ENCODE results near the gene UBAP2.
"Not testable (repeated sequence)": the region's sequence is repeated elsewhere in the genome, so short reads cannot be mapped to it uniquely, and the experiment has no call there.

UBAP2 gene

DNA sequence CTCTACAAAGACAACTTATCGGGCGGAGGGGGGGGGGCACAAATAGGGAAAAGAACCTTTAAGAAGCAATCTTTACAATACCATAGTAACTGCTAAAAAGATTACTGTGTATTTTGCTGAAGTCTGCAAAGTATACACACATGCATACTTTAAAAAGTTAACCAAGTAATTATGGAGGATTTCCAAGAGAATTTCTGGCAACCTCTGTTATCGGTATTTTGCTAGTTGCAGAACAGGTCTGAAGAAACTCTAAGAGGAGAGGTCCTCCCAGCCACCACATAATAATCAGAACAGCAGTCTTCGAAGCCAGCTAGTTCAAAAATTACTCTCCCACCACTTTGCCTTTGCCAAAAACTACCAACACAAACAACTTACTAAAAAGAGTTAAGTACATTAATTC, 56.1 kb downstream of the UBAP2 start:
- in situ Hi-C loops (cut with MboI; ENCODE audit: low sequenced_read_pairs), result no loop called here

DNA sequence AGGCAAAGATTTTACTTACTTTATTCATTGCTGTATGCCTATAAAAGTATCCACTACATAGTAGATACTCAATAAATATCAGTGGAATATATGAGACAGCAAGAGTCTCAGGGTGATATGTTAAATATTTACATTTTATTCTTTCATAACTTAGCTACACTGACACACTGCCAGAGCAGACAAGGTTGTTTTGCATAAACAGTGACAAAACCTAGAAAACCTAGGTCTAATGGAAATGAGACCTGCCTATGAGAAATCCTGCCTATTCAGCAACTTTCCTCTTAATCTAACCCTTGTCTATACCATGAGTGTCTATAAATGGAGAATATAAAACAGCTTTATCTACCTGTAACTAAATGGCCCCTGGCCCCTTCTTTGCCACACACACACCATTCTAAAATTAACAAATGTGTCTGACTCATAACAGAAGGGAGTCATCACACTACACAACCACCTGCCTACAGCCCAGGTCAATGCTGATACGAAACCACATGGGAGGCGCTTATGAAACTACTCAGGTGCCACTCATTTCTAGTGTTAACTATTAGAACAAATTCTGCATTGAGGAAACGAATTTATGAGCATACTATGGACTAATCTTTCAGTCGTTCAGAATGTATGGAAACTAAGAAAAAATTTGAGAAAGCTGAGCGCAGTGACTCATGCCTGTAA, 60.3 kb downstream of the UBAP2 start:
- in situ Hi-C loops (cut with MboI; ENCODE audit: low sequenced_read_pairs), result no loop called here

DNA sequence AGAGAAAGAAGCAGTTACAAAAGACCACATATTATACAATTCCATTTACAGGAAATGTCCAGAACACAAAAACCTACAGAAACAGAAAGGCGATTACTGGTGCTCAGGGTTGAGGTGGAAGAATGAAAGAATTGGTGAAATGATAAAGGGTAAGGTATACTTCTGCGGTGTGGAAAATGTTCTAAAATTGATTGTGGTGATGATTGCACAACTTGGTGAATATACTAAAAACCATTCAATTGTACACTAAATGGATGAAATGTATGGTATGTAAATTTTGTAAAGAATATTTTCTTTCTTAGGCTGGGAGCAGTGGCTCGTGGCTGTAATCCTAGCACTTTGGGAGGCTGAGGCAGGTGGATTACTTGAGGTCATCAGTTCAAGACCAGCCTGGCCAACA, 72.3 kb downstream of the UBAP2 start:
- in situ Hi-C loops (cut with MboI; ENCODE audit: low sequenced_read_pairs), result no loop called here

DNA sequence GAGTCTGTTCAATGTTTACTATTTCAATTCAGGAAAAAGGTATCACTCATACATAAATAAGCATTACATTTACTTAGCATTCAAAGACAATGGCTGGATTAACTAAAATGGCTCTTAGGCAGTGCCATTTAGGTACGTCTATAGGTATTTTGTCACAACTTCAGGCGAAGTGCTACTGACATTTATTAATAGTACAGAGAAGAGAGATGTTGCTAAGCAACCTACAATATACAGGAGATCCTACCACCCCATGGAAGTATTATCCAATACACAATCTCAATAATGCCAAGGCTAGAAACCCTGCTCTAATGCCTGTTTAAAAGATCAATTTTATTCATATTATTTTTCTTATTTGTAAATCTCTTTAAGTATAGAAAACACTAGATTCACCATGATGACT, 76.0 kb downstream of the UBAP2 start:
- in situ Hi-C loops (cut with MboI; ENCODE audit: low sequenced_read_pairs), result no loop called here

DNA sequence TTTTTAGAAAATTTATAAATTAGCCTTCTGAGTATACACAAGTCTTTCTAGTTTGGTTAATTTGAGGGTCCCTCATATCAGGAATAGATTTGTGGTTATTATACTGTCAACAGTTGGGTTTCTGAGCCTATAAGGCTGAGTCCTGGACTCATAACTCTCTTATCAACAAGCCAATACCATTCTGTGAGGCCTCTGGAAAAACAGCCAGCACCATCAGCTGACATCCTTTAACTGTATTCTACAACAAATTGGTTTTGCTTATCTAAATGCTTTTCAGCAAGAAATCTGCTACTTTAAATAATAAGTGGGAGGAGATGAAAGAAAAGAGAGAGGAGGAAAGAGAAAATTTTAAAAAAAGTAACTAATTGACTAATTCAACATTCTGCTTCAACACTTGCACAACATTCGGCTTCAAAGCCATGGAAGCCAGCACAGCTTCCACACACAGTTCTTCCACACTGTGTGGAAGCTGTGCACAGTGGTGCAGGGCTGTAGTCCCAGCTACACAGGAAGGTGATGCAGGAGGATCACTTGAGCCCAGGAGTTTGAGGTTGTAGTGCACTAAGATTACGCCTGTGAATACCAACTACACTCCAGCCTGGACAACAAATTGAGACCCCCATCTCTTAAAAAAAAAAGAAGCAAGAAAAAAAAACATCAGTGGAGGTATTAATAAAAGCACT, 84.5 kb downstream of the UBAP2 start:
- in situ Hi-C loops (cut with MboI; ENCODE audit: low sequenced_read_pairs), result no loop called here

DNA sequence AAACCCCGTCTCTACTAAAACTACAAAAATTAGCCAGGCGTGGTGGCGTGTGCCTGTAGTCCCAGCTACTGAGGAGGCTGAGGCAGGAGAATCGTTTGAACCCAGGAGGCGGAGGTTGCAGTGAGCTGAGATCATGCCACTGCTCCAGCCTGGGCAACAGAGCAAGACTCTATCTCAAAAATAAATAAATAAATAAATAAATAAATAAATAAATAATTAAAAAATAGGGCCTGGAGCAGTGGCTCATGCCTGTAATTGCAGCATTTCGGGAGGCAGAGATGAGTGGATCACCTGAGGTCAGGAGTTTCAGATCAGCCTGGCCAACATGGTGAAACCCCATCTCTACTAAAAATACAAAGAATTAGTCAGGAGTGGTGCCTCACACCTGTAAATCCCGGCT, 86.2 kb downstream of the UBAP2 start:
- in situ Hi-C loops (cut with MboI; ENCODE audit: low sequenced_read_pairs), result not testable (repeated sequence)

DNA sequence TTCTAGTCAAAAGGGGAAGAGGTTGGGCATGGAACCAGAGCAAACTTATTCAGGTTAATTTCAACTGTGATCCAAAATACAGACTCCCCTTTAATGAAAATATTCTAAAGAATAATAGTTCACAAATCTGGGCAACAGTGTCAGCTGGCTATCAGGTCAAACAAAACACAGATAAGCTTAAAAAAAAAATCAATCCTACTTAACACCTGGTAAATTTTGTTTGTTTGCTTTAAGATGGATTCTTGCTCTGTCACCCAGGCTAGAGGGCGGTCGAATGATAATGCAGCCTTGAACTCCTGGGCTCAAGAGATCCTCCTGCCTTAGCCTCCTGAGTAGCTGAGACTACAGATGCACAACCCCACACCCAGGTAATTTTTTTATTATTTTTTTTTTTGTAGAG, 89.0 kb downstream of the UBAP2 start:
- in situ Hi-C loops (cut with MboI; ENCODE audit: low sequenced_read_pairs), result no loop called here

DNA sequence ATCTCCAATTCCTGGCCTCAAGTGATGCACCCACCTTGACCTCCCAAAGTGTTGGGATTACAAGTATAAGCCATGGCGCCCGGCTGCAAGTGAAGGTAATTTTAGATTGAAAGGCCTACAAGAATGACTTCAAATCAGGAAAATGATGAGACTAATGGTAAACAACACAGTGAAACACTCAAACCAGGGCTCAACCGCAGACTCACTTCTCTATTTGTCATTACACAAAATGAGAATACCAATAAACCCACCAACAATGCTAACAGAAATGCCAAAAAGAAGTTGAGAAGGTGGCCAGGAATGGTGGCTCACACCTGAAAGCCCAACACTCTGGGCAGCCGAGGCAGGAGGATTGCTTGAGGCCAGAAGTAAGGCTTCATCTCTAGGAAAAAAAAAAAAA, 92.1 kb downstream of the UBAP2 start:
- in situ Hi-C loops (cut with MboI; ENCODE audit: low sequenced_read_pairs), result no loop called here

DNA sequence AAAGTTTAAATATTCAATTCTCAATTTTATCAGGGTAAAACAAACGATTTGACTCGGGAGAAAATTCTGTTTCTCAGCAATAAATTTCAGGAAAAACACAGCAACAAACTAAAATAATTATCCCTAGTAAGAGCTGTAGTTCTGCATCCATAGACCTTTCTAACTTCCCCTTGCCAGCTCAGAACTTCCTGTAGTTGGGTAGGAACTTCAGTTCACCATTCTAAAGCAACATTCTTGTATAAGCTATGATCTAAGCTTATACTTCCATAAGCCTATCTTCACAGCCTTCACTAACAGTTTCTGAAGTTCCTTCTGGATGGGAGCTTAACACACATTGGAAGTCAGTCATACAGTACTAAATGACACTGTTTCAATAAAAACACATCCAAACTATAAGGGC, 96.6 kb downstream of the UBAP2 start:
- in situ Hi-C loops (cut with MboI; ENCODE audit: low sequenced_read_pairs), result no loop called here

DNA sequence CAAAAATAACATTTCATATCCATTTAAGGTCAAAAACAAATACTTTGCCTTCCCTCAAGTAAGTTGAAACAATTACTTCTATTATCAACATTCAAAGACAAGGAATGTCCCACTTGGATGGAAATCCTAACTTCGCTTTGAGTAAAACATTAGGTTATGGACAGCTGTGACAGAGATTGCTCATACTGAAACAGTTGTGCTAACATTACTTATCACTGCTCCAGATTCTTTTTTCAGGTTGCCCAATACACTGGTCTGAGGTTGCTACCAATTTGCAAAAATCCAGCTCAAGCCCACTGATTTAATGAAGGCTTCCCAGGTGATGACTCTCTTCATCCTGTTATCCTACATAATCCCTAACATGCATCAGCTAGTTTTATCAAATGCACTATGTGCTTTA, 98.3 kb downstream of the UBAP2 start:
- in situ Hi-C loops (cut with MboI; ENCODE audit: low sequenced_read_pairs), result no loop called here

DNA sequence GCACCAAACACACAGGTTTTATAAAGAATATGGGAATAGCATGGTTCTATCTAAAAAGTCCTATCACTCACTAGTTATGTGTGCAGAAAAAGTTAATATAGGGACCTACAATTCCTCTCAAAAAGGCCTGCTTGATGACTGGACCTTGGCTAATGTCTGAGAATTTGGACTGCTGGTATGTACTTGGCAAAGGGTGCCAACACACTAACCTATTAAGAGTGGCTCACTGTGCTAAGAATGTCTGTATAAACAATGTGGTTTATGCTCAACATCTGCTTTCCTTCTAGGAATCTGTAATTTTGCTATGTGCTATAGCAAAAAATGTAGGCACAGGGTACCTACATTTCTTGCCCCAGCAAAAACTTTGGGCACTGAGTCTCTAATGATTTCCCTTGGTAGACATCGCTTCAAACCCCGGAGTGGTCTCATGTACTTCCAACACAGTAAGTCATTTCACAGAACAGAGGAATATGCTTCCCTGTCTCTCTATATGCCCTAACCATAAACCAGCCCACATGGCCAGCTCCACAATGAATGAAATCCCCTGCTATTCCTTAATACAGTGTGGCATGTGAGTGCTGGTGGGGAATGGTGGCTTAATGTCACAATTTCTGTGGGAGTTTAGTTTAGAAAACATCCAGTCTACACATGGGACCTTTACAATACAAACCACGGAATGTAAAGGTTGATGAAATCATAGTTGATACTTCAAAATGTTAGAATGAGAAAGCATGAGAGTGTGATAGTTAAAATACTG, 101.7 kb downstream of the UBAP2 start:
- in situ Hi-C loops (cut with MboI; ENCODE audit: low sequenced_read_pairs), result no loop called here

DNA sequence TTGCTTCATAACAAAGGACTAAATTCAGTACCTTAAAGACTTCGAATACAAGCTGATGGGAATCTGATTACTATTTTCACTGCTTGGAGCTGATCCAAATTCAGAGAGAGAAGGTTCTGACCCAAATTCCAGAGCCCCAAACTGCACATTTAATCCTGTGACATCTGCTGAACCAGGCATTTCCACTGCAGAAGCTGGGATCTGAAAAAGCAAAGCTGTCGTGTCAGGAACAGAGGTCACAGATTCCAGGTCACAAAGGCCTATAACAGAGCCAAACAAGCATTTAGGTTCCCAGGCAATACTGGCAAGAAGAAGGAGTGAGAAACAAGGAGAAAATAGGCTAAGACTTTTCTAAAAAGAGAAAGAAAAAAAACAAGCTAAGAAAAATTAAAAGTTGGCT, 105.3 kb downstream of the UBAP2 start:
- in situ Hi-C loops (cut with MboI; ENCODE audit: low sequenced_read_pairs), result no loop called here

DNA sequence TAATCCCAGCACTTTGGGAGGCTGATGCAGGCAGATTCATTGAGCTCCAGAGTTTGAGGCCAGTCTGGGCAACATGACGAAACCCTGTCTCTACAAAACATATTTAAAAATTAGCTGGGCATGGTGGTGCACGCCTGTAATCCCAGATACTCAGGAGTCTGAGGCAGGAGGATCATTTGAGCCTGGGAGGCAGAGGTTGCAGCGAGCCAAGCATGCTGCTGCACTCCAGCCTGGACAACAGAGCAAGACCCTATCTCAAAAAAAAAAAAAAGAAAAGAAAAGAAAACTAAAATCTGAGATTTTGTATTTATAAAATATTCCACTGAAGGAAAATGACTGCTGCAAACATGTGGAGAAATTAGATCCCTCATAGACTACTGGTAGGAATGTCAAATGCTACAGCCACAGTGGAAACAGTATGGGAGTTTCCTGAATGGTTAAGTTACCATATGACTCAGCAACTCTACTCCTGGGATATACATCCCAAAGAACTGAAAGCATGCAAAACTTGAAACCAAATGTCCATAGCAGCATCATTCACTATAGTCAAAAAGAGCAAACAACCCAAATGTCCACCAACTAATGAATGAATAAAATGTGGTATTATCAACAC, 106.1 kb downstream of the UBAP2 start:
- in situ Hi-C loops (cut with MboI; ENCODE audit: low sequenced_read_pairs), result no loop called here

DNA sequence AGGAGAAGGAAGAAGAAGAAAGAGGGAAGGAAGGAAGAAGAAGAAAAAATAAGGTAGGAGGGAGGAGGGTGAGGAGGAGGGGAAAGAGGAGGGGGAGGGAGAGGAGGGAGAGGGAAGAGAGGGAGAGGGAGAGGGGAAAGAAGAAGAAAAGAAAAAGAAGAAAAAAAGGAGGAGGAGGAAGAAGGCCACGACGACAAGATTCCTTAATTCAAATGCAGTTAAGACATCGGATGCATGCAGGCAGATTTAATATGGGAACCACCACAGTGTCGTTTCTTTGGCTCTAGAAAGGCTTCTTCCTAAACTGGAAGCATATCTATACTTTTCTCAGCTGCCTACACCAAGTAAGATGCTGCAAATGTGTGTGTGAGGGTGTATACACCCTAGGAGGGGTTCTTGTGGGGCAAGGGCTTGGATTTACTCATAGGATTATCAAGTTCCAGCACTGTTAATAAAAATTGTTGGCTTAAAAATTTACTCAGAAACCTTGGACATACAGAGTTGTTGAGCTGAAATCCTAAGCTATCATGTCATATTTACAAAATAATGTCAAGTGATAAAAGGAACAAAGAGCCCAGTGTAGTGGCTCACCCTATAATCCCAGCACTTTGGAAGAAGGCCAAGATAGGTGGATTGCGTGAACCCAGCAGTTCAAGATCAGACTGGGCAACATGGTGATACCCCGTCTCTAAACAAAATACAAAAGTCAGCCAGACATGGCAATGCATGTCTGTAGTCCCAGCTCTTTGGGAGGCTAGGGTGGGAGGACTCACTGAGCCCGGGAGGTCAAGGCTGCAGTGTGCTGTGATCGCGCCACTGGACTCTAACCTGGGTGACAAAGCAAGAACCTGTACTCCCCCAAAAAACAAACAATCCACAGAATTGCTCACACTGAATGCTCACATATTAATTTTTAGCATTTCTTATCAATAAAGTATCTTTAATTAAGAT, 108.5 kb downstream of the UBAP2 start:
- in situ Hi-C loops (cut with MboI; ENCODE audit: low sequenced_read_pairs), result no loop called here

DNA sequence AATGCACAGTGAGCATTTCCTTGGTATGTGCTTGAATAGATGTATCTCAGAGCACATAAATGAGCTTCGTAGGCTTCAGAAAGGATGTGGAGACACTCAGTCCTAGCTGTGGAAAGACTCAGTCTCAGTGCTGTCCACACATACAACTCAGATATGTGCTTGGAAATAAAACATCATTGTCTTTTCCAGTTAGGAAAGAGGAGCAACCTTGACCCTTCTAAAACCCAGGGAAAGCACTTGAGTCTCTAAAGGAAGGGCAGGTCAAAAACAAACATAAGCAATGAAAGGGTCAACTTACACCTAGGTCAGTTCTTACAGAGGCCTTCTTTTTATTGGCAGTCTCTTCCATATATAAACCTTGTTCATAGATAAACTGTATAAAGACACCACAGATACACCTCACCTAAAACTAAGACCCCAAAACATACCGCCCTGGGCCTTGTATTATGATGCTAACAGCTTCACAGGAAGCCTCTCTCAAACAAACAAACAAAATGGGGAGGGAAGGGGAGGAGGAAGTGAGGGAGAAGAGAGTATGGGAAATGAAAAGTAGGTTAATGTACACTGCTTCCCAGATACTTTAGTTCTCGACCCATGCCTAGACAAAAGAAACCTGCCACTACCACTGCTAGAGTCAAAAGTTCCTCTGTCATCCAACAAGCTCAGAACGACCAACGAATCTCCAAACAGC, 114.4 kb downstream of the UBAP2 start:
- in situ Hi-C loops (cut with MboI; ENCODE audit: low sequenced_read_pairs), result no loop called here

DNA sequence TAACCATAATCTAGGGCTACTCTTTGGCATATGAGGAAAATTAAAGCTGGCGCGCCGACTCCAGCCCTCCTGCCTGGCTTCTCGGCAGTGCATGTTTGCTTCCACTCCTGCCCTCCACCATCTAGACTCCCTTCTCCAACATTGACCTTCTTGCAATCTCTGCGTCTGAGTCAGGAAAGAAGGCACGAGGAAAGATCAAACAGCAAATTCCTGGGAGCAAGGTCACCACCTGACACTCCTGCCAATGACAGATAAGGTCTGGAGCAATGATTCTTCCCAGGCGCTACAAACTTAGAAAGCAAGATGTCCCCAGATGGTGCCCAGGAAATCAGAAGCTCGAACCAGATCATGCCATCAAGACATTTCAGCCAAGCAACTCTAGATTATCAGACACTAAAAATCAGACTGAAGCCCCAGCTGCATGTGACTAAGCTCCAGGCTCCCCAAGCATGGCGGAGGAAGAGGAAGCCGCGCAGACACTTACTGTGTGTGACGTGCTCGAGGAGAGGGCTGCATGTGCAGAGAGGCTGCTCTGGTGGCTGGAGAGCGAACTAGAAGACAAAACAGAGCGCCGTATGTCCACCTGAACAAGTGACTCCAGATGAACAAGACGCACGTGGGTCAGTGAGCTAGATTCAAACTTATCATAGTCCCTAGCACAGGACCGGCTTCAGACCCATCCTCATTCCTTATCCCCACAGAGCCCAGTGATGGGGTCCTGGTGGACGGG, 116.4 kb downstream of the UBAP2 start:
- in situ Hi-C loops (cut with MboI; ENCODE audit: low sequenced_read_pairs), result no loop called here

DNA sequence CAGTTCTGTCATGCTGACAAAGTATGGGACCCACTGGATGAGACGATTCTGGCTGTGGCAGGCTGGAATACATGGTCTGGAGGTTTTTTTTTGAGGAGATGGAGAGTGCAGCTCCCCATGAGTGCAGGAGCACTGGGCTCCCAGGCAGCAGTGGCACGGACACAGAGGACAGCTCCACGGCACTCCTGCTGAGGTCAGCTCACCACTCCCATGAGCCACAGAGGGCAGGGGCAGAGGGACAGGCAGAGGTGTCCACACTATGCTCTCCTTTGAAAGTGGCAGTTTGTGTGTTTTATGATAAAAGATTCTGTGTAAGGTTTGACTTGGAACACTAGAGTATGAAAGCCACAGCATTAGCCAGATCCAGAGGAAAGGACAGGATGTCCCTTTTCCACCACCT, 117.4 kb downstream of the UBAP2 start:
- in situ Hi-C loops (cut with MboI; ENCODE audit: low sequenced_read_pairs), result no loop called here

DNA sequence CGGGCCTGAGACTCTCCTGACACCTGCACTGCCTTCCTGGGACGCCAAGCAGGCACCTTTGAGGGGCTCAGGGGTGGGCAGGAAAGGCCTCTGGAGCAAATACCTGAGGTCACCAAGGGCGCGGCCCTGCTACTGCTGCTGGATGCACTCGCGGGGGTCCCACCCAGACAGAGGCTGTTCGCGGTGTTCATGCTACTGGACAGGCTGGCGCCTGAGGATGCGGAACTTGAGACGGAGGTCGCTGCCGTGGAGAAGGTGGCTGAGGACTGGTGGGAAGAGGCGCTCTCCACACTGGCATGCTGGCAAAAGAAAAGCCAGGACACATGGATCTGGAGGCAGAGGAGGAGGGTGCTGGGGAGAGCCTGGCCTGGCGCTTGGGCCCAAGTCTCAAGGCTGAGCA, 121.0 kb downstream of the UBAP2 start:
- in situ Hi-C loops (cut with MboI; ENCODE audit: low sequenced_read_pairs), result no loop called here

DNA sequence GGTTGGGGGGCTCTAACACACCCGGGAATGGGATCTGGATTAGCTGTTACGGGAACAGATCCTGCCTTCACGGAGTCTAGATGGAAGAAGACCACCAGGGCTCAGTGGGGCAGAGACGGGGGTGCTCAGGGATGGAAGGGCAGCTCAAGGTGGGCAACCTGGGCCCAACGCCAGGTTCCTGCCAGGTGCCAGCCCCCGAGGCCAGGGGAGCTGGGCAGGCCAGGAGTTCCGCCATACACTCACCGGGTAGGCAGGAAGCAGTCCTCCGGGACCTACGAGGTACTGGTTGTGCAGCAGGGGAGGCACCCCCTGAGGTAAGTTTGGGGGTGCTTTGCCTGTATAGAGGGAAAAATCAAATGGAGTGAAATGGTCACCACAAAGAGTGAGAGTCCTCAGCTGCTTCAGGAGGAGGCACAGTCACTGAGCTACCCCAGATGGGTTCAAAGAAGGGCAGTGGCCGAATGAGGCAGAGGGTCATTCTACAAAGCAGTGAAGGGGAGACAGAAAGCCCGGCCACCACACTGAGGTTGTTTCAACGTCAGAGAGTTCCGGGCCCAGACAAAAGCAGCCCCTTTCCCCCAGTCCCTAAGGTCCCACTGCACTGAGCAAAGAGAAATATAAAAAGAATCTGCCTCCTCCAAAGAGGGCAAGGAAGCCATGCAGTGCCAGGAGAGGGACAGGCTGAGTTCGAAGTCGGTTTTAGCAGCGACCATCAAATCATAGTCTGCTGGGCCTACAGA, 121.8 kb downstream of the UBAP2 start:
- in situ Hi-C loops (cut with MboI; ENCODE audit: low sequenced_read_pairs), result no loop called here
